GM12875 (cell line): ENCODE data around the gene BACE2.

Source experiments
- H3K4me3 ChIP-seq: one replicate; pipeline ENCODE4 v1.5.1; 2011; ENCODE audit warnings: low read depth, low read length, control low read depth
- TF ChIP-seq, protein P1 (sequence below): IDR thresholded peaks from 2 replicates; pipeline ENCODE4 v1.5.1; 2011; ENCODE audit warnings: low read depth, mild to moderate bottlenecking, control low read depth, inconsistent platforms, low read length, moderate library complexity, borderline replicate concordance; ENCODE audit not compliant: insufficient read depth

BACE2 gene

DNA sequence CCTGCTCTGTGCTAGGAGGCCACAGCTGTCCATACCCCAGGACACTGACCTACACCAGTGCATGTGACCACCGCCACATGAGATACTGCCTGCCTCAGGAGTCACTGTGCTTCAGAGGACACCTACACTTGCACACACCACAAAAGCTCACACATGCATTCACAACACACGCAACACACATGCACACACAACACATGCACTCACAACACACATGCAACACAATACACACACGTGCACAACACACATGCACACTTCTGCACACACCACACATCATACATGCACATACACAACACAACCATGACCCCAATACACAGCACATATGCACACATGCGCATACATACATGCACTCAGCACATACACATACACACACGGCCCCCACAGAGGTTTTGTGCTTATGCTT, 28.7 kb upstream of the BACE2 start:
- TF ChIP-seq, protein P1, sequence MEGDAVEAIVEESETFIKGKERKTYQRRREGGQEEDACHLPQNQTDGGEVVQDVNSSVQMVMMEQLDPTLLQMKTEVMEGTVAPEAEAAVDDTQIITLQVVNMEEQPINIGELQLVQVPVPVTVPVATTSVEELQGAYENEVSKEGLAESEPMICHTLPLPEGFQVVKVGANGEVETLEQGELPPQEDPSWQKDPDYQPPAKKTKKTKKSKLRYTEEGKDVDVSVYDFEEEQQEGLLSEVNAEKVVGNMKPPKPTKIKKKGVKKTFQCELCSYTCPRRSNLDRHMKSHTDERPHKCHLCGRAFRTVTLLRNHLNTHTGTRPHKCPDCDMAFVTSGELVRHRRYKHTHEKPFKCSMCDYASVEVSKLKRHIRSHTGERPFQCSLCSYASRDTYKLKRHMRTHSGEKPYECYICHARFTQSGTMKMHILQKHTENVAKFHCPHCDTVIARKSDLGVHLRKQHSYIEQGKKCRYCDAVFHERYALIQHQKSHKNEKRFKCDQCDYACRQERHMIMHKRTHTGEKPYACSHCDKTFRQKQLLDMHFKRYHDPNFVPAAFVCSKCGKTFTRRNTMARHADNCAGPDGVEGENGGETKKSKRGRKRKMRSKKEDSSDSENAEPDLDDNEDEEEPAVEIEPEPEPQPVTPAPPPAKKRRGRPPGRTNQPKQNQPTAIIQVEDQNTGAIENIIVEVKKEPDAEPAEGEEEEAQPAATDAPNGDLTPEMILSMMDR = no peak
- H3K4me3 ChIP-seq = no peak overlapping the region

GRCh38 chr21:41139951-41140350, 28.0 kb upstream of the BACE2 start:
- H3K4me3 ChIP-seq = no peak overlapping the region
- TF ChIP-seq, protein P1 = no peak

DNA sequence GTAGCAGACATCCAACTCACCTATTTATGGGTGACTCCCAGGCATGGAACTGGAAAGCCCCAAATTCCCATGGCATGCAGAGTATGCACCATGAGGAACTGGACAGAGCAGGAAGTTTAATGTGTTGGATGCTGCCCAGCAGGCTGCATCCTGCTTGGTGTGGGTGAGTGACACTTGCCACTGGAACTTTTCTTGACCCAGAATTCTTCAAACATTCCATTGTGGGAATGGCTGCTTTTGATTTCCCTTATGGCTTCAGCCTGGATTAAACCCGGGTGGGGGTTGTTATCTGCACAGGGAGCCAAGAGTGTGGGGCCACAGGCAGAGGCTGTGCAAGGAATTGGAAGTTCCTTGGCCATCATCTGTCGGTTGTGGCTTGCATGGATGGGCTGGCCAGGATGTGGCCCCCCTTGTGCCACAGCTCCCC, 26.9 kb upstream of the BACE2 start:
- TF ChIP-seq, protein P1 = no peak
- H3K4me3 ChIP-seq = no peak overlapping the region

- H3K4me3 ChIP-seq = no peak overlapping the region
- TF ChIP-seq, protein P1 = no peak
These were observed 25.7 kb upstream of the BACE2 start for GRCh38 chr21:41142051-41142795.

DNA sequence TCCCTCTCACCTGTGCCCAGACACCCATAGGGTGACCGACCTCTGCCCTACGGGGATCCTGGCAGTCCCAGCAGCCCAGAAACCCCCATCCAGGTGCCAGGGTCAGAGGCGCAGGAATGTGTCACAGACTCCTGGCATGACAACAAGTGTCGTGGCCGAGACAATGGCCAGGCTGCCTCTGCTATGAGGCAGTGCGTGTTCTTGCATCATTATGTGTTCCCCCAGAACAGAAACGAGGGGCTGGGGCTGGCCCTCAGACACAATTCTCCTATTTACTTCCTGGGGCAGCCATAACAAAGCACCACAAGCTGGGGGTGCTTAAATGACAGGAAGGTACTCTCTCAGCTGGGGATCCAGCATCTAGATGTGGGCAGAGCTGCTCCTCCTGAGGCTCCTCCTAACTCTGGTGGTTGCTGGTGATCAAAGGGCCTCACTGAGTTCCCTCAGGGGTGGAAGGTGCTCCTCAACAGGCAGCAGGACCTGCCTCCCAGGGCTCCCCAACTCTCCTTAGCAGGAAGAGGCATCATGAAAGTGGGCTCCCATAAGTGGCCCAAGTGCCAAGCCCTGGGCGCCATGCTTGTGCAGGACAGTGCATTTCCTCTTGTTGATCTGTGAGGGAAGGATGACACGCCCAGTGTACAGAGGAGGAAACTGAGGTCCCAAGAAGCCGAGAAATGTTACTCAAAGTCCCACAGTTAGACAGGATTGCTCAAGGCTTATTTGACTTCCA, 24.2 kb upstream of the BACE2 start:
- TF ChIP-seq, protein P1 = no peak

GRCh38 chr21:41147096-41147978, 20.6 kb upstream of the BACE2 start:
- TF ChIP-seq, protein P1 = no peak
- H3K4me3 ChIP-seq = no peak overlapping the region

More for the DNA sequence above, 24.2 kb upstream of the BACE2 start:
- no peak overlapping the region for H3K4me3 ChIP-seq
